Epidermal melanocyte (primary cell): Measurements from ENCODE around the gene TERT.
"Not testable (repeated sequence)": the region's sequence is repeated elsewhere in the genome, so short reads cannot be mapped to it uniquely, and the experiment has no call there.

ENCODE experiments used
- DNase-seq: peaks from one replicate; pipeline ENCODE4 v3.0.0; 2011; ENCODE audit warnings: low spot score; ENCODE audit not compliant: insufficient read length

Gene TERT

GRCh38 chr5:1278656-1279442 lies 16.0 kb downstream of the TERT start:
- no peak for DNase-seq

- no peak for DNase-seq
These were observed 16.7 kb downstream of the TERT start for GRCh38 chr5:1278216-1278615.

GRCh38 chr5:1277781-1278180 lies 17.1 kb downstream of the TERT start:
- DNase-seq, result no peak

- DNase-seq, result no peak
These were observed 17.5 kb downstream of the TERT start for GRCh38 chr5:1277331-1277730.

- no peak for DNase-seq
These were observed 17.9 kb downstream of the TERT start for GRCh38 chr5:1276930-1277329.

- DNase-seq, result not testable (repeated sequence)
These were observed 19.2 kb downstream of the TERT start for GRCh38 chr5:1275397-1276391.

GRCh38 chr5:1274471-1274870 lies 20.4 kb downstream of the TERT start:
- DNase-seq, result no peak

- no peak for DNase-seq
These were observed 21.1 kb downstream of the TERT start for GRCh38 chr5:1273745-1274144.

- no peak for DNase-seq
These were observed 22.7 kb downstream of the TERT start for GRCh38 chr5:1272201-1272600.

- DNase-seq, result no peak
These were observed 23.6 kb downstream of the TERT start for GRCh38 chr5:1270933-1271914.

- DNase-seq, result no peak
These were observed 24.4 kb downstream of the TERT start for GRCh38 chr5:1270426-1270825.

GRCh38 chr5:1268666-1269065 lies 26.2 kb downstream of the TERT start:
- DNase-seq, result no peak

- DNase-seq, result no peak
These were observed 26.8 kb downstream of the TERT start for GRCh38 chr5:1268056-1268455.

- not testable (repeated sequence) for DNase-seq
These were observed 27.4 kb downstream of the TERT start for GRCh38 chr5:1267464-1267863.

GRCh38 chr5:1266791-1267190 lies 28.1 kb downstream of the TERT start:
- DNase-seq, result no peak

GRCh38 chr5:1265461-1266455 lies 29.1 kb downstream of the TERT start:
- no peak for DNase-seq

GRCh38 chr5:1265026-1265425 lies 29.8 kb downstream of the TERT start:
- no peak for DNase-seq

GRCh38 chr5:1264211-1264610 lies 30.7 kb downstream of the TERT start:
- DNase-seq, result no peak

GRCh38 chr5:1262381-1262780 lies 32.5 kb downstream of the TERT start:
- no peak for DNase-seq

GRCh38 chr5:1261643-1262042 lies 33.2 kb downstream of the TERT start:
- no peak for DNase-seq
